ENCODE measurements around the gene MSRB3. TPM values are rescaled to one million over a fixed set of nuclear protein-coding genes. Genes with fewer than 3 reads are reported as not detected.

MSRB3 gene
- total RNA-seq, 6 experiments from 2014 or later: 1.4 to 5.6 (median 2.6) TPM

GRCh38 chr12:65318186-65318685 lies 39.8 kb downstream of the MSRB3 start:
- Histone ChIP-seq H3K36me3 (no peaks in the 10 kb centered on the region), H3K4me1 (no peaks in the 10 kb centered on the region), H3K9me3 (no peaks in the 10 kb centered on the region), H3K27me3 (no peaks in the 10 kb centered on the region), H3K27ac (no peak overlapping the region), H3K4me3 (no peak overlapping the region)
- no peak for ATAC-seq
- no peak for TF ChIP-seq CTCF (IDR thresholded peaks at IDR 0.05)
- no peak for TF ChIP-seq POLR2A (IDR thresholded peaks at IDR 0.05)
- DNase-seq: no peak
- intact Hi-C loops (cut with DNase I): loop anchor here in 1 of 2 donors (10.0 kb wide), 1 partner anchor 247 kb away; no protein-coding TSS in a partner anchor
- 87% methylated on average over 4 of the region's 4 CpGs for WGBS (ENCODE audit: insufficient coverage, low coverage, low lambda C conversion rate, missing lambda C conversion rate)

GRCh38 chr12:65319688-65320200 lies 41.3 kb downstream of the MSRB3 start:
- intact Hi-C loops (cut with DNase I): loop anchor here in 1 of 2 donors (10.0 kb wide), 1 partner anchor 245 kb away; no protein-coding TSS in a partner anchor
- no peaks in the 10 kb centered on the region for H3K36me3 ChIP-seq
- TF ChIP-seq CTCF (IDR thresholded peaks at IDR 0.05): no peak
- no peak for TF ChIP-seq POLR2A (IDR thresholded peaks at IDR 0.05)
- DNase-seq (no peak), ATAC-seq (no peak)
- H3K9me3 ChIP-seq: no peaks in the 10 kb centered on the region
- no peaks in the 10 kb centered on the region for H3K27me3 ChIP-seq
- H3K4me1 ChIP-seq: no peaks in the 10 kb centered on the region
- WGBS (ENCODE audit: insufficient coverage, low coverage, low lambda C conversion rate, missing lambda C conversion rate): 37% methylated on average over 3 of the region's 3 CpGs
- H3K4me3 ChIP-seq: no peak overlapping the region
- no peak overlapping the region for H3K27ac ChIP-seq

- Histone ChIP-seq H3K27ac (no peak overlapping the region), H3K36me3 (no peaks in the 10 kb centered on the region), H3K4me1 (peaks cover 0 to 3% (median 0%) of the 10 kb centered on the region in 4 donors), H3K4me3 (no peak overlapping the region), H3K9me3 (no peaks in the 10 kb centered on the region), H3K27me3 (no peaks in the 10 kb centered on the region)
- no peak for TF ChIP-seq CTCF (IDR thresholded peaks at IDR 0.05)
- TF ChIP-seq POLR2A (IDR thresholded peaks at IDR 0.05): no peak
- 57% methylated on average over 5 of the region's 5 CpGs for WGBS (ENCODE audit: insufficient coverage, low coverage, low lambda C conversion rate, missing lambda C conversion rate)
- intact Hi-C loops (cut with DNase I): no loop called here
- DNase-seq (no peak), ATAC-seq (no peak)
These were observed 44.6 kb downstream of the MSRB3 start for GRCh38 chr12:65323070-65323469.

- no peak for ATAC-seq
- 73% methylated on average over 2 of the region's 2 CpGs for WGBS (ENCODE audit: insufficient coverage, low coverage, low lambda C conversion rate, missing lambda C conversion rate)
- H3K27ac ChIP-seq: no peak overlapping the region
- no peak for DNase-seq
- no peaks in the 10 kb centered on the region for H3K9me3 ChIP-seq
- H3K4me3 ChIP-seq: no peak overlapping the region
- no peaks in the 10 kb centered on the region for H3K27me3 ChIP-seq
- no peak for TF ChIP-seq CTCF (IDR thresholded peaks at IDR 0.05)
- TF ChIP-seq POLR2A (IDR thresholded peaks at IDR 0.05): no peak
- H3K36me3 ChIP-seq: no peaks in the 10 kb centered on the region
- peaks cover 0 to 4% (median 0%) of the 10 kb centered on the region in 4 donors for H3K4me1 ChIP-seq
- intact Hi-C loops (cut with DNase I): no loop called here
These were observed 45.6 kb downstream of the MSRB3 start for GRCh38 chr12:65324056-65324455.
